Measurements from ENCODE around the gene STPG4. TPM values are rescaled to one million over a fixed set of nuclear protein-coding genes. Genes with fewer than 3 reads are reported as not detected.

Gene STPG4
- total RNA-seq, 2 donors from 2014 or later = 0.19 to 0.50 TPM

GRCh38 chr2:47161475-47161874, 6.4 kb upstream of the STPG4 start:
- no peak overlapping the region for H3K27ac Mint-ChIP-seq
- H3K4me1 Mint-ChIP-seq = peaks cover 32% of the 10 kb centered on the region
- no peak overlapping the region for H3K4me3 Mint-ChIP-seq
- peaks cover 100% of the 10 kb centered on the region for H3K36me3 Mint-ChIP-seq (ENCODE audit: low read depth)
- H3K9me3 Mint-ChIP-seq = no peaks in the 10 kb centered on the region
- no peaks in the 10 kb centered on the region for H3K27me3 Mint-ChIP-seq
- ATAC-seq (replicated peaks) = no peak

- no peaks in the 10 kb centered on the region for H3K9me3 Mint-ChIP-seq
- ATAC-seq (replicated peaks) = no peak
- H3K36me3 Mint-ChIP-seq (ENCODE audit: low read depth) = peaks cover 92% of the 10 kb centered on the region
- H3K27me3 Mint-ChIP-seq = no peaks in the 10 kb centered on the region
- peaks cover 28% of the 10 kb centered on the region for H3K4me1 Mint-ChIP-seq
- H3K4me3 Mint-ChIP-seq = no peak overlapping the region
- H3K27ac Mint-ChIP-seq = no peak overlapping the region
These were observed 5.6 kb upstream of the STPG4 start for GRCh38 chr2:47160660-47161059.

GRCh38 chr2:47160211-47160610, 5.1 kb upstream of the STPG4 start:
- H3K27me3 Mint-ChIP-seq = no peaks in the 10 kb centered on the region
- no peak overlapping the region for H3K4me3 Mint-ChIP-seq
- peaks cover 23% of the 10 kb centered on the region for H3K4me1 Mint-ChIP-seq
- H3K27ac Mint-ChIP-seq = no peak overlapping the region
- H3K9me3 Mint-ChIP-seq = no peaks in the 10 kb centered on the region
- ATAC-seq (replicated peaks) = no peak
- H3K36me3 Mint-ChIP-seq (ENCODE audit: low read depth) = peaks cover 87% of the 10 kb centered on the region

- H3K4me1 Mint-ChIP-seq = peaks cover 18% of the 10 kb centered on the region
- H3K9me3 Mint-ChIP-seq = no peaks in the 10 kb centered on the region
- no peak overlapping the region for H3K27ac Mint-ChIP-seq
- ATAC-seq (replicated peaks) = no peak
- H3K36me3 Mint-ChIP-seq (ENCODE audit: low read depth) = peaks cover 84% of the 10 kb centered on the region
- no peaks in the 10 kb centered on the region for H3K27me3 Mint-ChIP-seq
- no peak overlapping the region for H3K4me3 Mint-ChIP-seq
These were observed 4.5 kb upstream of the STPG4 start for GRCh38 chr2:47159627-47160026.

GRCh38 chr2:47158576-47158975, 3.5 kb upstream of the STPG4 start:
- Mint-ChIP-seq H3K9me3 (no peaks in the 10 kb centered on the region), H3K27me3 (no peaks in the 10 kb centered on the region), H3K4me1 (peaks cover 17% of the 10 kb centered on the region), H3K36me3 (ENCODE audit: low read depth) (peaks cover 76% of the 10 kb centered on the region), H3K27ac (no peak overlapping the region), H3K4me3 (no peak overlapping the region)
- no peak for ATAC-seq (replicated peaks)

GRCh38 chr2:47152803-47153202, 2.3 kb downstream of the STPG4 start:
- ATAC-seq (replicated peaks) = no peak
- Mint-ChIP-seq H3K27ac (no peak overlapping the region), H3K9me3 (no peaks in the 10 kb centered on the region), H3K27me3 (no peaks in the 10 kb centered on the region), H3K4me1 (no peaks in the 10 kb centered on the region), H3K4me3 (no peak overlapping the region), H3K36me3 (ENCODE audit: low read depth) (peaks cover 52% of the 10 kb centered on the region)

- H3K9me3 Mint-ChIP-seq = no peaks in the 10 kb centered on the region
- peaks cover 39% of the 10 kb centered on the region for H3K36me3 Mint-ChIP-seq (ENCODE audit: low read depth)
- H3K27ac Mint-ChIP-seq = no peak overlapping the region
- H3K27me3 Mint-ChIP-seq = no peaks in the 10 kb centered on the region
- ATAC-seq (replicated peaks) = no peak
- no peaks in the 10 kb centered on the region for H3K4me1 Mint-ChIP-seq
- H3K4me3 Mint-ChIP-seq = no peak overlapping the region
These were observed 4.9 kb downstream of the STPG4 start for GRCh38 chr2:47150175-47150574.

- H3K27ac Mint-ChIP-seq = no peak overlapping the region
- no peaks in the 10 kb centered on the region for H3K27me3 Mint-ChIP-seq
- H3K4me3 Mint-ChIP-seq = no peak overlapping the region
- no peak for ATAC-seq (replicated peaks)
- peaks cover 46% of the 10 kb centered on the region for H3K36me3 Mint-ChIP-seq (ENCODE audit: low read depth)
- no peaks in the 10 kb centered on the region for H3K9me3 Mint-ChIP-seq
- peaks cover 3% of the 10 kb centered on the region for H3K4me1 Mint-ChIP-seq
These were observed 8.1 kb downstream of the STPG4 start for GRCh38 chr2:47147021-47147420.

- Mint-ChIP-seq H3K9me3 (no peaks in the 10 kb centered on the region), H3K36me3 (ENCODE audit: low read depth) (peaks cover 51% of the 10 kb centered on the region), H3K4me3 (no peak overlapping the region)
These were observed 9.6 kb downstream of the STPG4 start for GRCh38 chr2:47145466-47145865.

GRCh38 chr2:47141520-47141919, 13.6 kb downstream of the STPG4 start:
- peak; percentile 72 for ATAC-seq (replicated peaks)
- peaks cover 3% of the 10 kb centered on the region for H3K4me1 Mint-ChIP-seq
- peaks cover 10% of the 10 kb centered on the region for H3K9me3 Mint-ChIP-seq
- no peaks in the 10 kb centered on the region for H3K27me3 Mint-ChIP-seq
- H3K4me3 Mint-ChIP-seq = no peak overlapping the region
- peak overlapping the region; percentile 67 for H3K27ac Mint-ChIP-seq
- H3K36me3 Mint-ChIP-seq (ENCODE audit: low read depth) = peaks cover 42% of the 10 kb centered on the region

More at GRCh38 chr2:47145466-47145865, 9.6 kb downstream of the STPG4 start:
- peaks cover 3% of the 10 kb centered on the region for H3K4me1 Mint-ChIP-seq
- no peak for ATAC-seq (replicated peaks)
- no peak overlapping the region for H3K27ac Mint-ChIP-seq
- H3K27me3 Mint-ChIP-seq = no peaks in the 10 kb centered on the region

GRCh38 chr2:47134386-47135090, 20.6 kb downstream of the STPG4 start:
- peaks cover 12% of the 10 kb centered on the region for H3K9me3 Mint-ChIP-seq
- H3K4me1 Mint-ChIP-seq = no peaks in the 10 kb centered on the region
- H3K27me3 Mint-ChIP-seq = no peaks in the 10 kb centered on the region
- no peak overlapping the region for H3K27ac Mint-ChIP-seq
- H3K36me3 Mint-ChIP-seq (ENCODE audit: low read depth) = peaks cover 2% of the 10 kb centered on the region
- H3K4me3 Mint-ChIP-seq = no peak overlapping the region
- ATAC-seq (replicated peaks) = no peak

- Mint-ChIP-seq H3K36me3 (ENCODE audit: low read depth) (no peaks in the 10 kb centered on the region), H3K4me3 (no peak overlapping the region), H3K27ac (no peak overlapping the region), H3K27me3 (no peaks in the 10 kb centered on the region), H3K4me1 (no peaks in the 10 kb centered on the region), H3K9me3 (peaks cover 7% of the 10 kb centered on the region)
- ATAC-seq (replicated peaks) = no peak
These were observed 22.1 kb downstream of the STPG4 start for GRCh38 chr2:47133046-47133445.

GRCh38 chr2:47129191-47129706, 25.9 kb downstream of the STPG4 start:
- H3K4me1 Mint-ChIP-seq = no peaks in the 10 kb centered on the region
- H3K9me3 Mint-ChIP-seq = no peaks in the 10 kb centered on the region
- H3K4me3 Mint-ChIP-seq = no peak overlapping the region
- no peak for ATAC-seq (replicated peaks)
- no peaks in the 10 kb centered on the region for H3K27me3 Mint-ChIP-seq
- H3K27ac Mint-ChIP-seq = no peak overlapping the region
- no peaks in the 10 kb centered on the region for H3K36me3 Mint-ChIP-seq (ENCODE audit: low read depth)

- Mint-ChIP-seq H3K9me3 (no peaks in the 10 kb centered on the region), H3K27me3 (no peaks in the 10 kb centered on the region), H3K4me1 (no peaks in the 10 kb centered on the region), H3K36me3 (ENCODE audit: low read depth) (no peaks in the 10 kb centered on the region), H3K4me3 (no peak overlapping the region), H3K27ac (no peak overlapping the region)
- no peak for ATAC-seq (replicated peaks)
These were observed 26.4 kb downstream of the STPG4 start for GRCh38 chr2:47128705-47129104.

GRCh38 chr2:47127862-47128543, 27.1 kb downstream of the STPG4 start:
- Mint-ChIP-seq H3K27ac (no peak overlapping the region), H3K4me1 (no peaks in the 10 kb centered on the region), H3K36me3 (ENCODE audit: low read depth) (no peaks in the 10 kb centered on the region), H3K4me3 (no peak overlapping the region), H3K9me3 (no peaks in the 10 kb centered on the region), H3K27me3 (no peaks in the 10 kb centered on the region)
- ATAC-seq (replicated peaks) = no peak
